Measurements from ENCODE around the gene KLHDC7B.

The KLHDC7B gene

GRCh38 chr22:50595189-50595588 is 49.5 kb downstream of the KLHDC7B start:
- DNase-seq, result no peak

DNA sequence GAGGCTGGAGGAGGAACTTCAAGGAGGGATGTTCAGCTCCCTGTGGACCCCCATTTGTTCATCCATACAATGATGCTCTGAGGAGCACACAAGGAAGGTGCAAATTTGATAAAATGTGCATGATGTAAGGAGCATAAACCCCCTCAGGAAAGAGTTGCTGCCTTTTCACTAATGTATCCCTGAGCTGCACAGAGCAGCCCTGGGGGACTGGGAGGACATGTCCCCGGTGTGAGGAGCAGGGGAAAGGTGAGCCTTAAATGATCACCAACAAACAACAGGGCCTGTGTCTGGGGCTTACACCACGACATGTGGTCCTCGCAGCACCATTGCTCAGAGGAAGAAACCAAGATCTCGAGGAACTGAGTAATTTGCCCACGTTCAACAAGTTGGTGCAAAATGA is 51.4 kb downstream of the KLHDC7B start:
- no peak for DNase-seq

- DNase-seq, result peak; percentile 18 to 34
These were observed 54.2 kb downstream of the KLHDC7B start for GRCh38 chr22:50599816-50600455.

DNA sequence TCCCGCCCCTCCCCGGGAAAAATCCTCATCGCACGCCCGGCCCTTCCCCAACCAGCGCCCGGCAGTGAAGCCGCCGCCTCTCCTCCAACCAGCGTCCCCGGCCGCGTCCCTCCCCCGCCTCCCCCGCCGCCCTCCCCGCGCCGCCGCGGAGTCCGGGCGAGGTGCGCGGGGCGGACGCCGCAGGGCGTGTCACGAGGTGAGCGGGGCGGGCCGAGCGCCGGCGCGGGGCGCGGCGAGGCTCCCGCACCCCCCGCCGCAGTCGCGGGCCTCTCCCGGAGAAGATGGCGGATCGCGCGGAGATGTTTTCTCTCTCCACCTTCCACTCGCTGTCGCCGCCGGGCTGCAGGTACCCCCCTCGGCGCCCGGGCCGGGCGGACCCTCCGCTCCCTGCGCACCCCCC is 54.8 kb downstream of the KLHDC7B start, which contains the start of gene MAPK8IP2:
Gene MAPK8IP2, plus strand, starts transcription at position 256 of the 400 bp plus-strand sequence. Its CDS starts 26 bp downstream, at position 282.
- DNase-seq, result no peak
